ENCODE data around the gene ECT2.
"Not testable (repeated sequence)": the region's sequence is repeated elsewhere in the genome, so short reads cannot be mapped to it uniquely, and the experiment has no call there.

ECT2 gene

GRCh38 chr3:172749230-172749965 lies 1.1 kb upstream of the ECT2 start:
- no peak for DNase-seq

- DNase-seq, result no peak
Measured at GRCh38 chr3:172750069-172750367, 508 bp upstream of the ECT2 start.

DNA sequence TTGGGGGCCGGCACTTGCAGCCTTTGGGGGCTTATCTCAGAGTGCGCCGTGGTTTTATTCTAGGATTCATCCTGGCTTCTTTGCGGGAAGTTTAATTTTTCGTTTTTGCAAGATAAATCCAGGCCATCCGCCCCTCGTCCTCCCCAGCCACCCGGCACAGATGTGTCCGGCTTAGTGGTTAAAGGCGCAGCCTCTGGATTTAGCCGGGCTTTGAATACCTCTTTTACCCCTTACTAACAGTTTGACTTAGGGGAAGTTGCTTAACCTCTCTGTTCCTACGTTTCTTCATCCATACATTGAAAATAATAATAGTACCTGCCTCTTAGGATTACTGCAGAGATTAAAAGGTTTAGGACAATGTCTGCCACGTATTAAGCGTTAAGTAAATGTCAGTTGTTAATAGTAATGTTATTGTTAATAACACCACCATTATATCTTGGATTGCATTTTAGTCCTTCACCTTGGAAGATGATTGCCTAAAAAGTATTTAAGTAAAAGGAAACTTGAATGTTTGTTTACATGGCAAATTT lies 714 bp downstream of the ECT2 start:
- peak; percentile 44 for DNase-seq

- no peak for DNase-seq
Measured at GRCh38 chr3:172752651-172753050, 2.1 kb downstream of the ECT2 start.

GRCh38 chr3:172753125-172753524 lies 2.6 kb downstream of the ECT2 start:
- DNase-seq, result no peak

GRCh38 chr3:172760416-172760815 lies 9.9 kb downstream of the ECT2 start:
- not testable (repeated sequence) for DNase-seq

DNA sequence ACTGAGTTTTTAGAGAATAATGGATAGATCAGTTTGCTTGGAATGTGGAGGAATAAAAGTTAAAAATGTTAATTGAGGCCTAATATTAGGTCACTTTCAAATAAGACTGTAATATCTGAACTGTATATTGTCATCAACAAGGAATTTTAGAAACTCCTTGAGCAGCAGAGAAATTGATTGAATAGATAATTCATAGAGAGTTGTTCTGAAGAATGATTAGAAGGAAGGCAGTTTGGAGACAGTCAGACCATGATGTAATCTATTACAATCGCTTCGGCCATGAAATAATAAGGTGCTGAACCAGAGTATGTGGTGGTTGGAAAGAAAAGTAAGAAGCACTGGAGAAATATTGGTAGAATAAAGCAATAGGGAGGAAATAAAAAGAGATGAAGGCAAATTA lies 15.7 kb downstream of the ECT2 start:
- no peak for DNase-seq

DNA sequence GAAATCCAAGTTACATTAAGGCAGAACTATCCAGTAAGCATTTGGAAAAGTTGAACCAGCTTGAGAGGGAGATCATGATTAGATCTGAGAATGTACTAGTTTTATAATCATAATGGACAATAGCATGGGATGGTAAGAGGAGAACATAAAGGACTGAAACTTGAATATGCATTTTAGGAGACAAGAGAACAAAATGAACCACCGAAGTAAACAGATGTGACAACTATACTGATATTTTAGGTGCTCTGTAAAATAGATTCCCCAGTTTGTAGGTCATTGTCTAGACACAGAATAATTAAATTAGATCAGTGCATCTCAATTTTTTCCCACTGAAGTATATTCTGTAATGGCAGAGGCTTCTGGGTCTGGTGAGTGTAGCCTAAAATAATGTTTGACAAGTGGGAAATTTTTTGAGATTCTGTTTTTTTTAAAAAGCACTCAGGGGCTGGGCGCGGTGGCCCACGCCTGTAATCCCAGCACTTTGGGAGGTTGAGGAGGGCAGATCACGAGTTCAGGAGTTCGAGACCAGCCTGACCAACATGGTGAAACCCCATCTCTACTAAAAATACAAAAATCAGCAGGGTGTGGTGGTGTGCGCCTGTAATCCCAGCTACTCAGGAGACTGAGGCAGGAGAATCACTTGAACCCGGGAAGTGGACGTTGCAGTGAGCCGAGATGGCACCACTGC lies 16.3 kb downstream of the ECT2 start:
- no peak for DNase-seq

DNA sequence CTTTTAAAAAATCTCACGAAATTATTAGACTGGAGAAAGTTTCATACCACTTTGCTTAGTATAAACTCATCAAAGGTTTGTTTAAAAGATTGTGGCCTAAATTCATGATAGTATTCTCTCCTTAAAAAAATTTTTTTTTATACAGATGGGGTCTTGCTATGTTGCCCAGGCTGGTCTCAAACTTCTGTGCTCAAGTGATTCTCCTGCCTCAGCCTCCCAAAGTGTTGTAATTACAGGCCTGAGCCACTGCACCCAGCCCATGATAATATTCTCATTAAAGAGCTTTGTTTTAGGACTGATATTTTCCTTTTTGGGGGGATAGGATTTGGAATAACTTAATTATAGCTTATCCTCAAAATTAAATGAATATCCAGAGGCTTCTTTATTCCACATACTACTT lies 19.9 kb downstream of the ECT2 start:
- DNase-seq, result no peak

DNA sequence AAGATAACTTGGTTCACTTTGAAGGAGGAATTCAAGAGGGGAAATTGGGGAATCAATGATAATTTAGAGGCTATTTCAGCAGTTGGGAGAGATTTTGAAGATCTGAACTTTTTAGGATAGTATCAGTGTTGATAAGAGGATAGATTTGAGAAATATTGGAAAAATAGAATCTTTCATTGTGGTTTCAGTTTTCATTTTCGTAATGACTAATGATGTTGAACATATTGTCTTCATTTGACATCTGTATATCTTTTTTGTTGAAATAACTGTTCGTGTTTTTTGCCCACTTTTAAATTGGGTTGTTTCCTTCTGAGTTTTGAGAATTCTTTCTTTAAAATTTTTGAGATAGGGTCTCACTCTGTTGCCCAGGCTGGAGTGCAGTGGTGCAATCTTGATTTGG lies 21.1 kb downstream of the ECT2 start:
- no peak for DNase-seq

DNA sequence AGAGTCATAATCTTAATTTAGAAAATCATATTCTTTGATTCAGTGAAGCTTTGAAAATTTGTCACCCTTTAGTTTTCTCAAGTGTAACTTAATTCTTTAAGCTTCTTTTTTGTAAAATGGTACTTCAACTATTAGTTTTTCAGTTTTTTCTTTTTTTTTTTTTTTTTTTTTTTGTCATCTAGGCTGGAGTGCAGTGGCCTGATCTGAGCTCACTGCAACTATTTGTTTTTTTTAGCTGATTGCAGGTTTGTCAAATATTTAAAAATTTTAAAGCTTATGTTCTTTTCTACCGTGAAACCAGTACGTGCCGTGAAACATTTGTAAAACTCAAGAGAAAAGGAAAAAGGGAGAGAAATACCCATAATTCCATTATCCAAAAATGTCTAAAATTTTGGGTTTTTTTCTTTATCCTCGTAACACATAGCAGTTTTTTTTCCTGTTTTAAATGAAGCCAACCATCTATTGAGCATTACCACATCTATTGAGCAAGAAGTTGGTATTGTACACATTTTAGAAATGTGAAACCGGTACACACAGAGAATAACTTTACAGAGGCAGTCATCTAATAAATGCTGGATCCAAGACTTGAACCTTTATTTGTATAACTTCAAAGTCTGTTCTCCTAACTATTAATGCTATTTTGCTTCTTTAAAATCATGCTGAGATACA lies 25.7 kb downstream of the ECT2 start:
- no peak for DNase-seq

DNA sequence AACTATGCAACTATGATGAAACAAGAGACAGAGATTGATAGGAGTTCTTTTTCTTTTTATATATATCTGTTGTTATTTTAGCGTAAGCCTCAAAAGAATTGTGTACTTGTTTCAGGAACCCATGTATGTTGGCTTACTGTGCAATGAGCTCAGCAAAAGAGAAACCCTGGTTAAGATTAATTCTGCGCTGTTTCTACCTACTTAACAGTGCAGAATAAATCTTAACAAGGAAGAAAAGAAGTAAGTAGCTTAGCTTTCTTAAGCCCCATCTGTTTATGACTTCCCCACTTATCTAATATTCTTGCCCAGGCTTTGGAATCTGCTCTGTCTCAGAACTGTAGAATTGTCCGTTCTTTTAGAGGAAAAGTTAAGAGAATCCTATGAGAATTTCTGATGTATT lies 27.4 kb downstream of the ECT2 start:
- DNase-seq, result no peak

GRCh38 chr3:172782235-172782634 lies 31.7 kb downstream of the ECT2 start:
- peak; percentile 18 for DNase-seq

GRCh38 chr3:172786036-172786435 lies 35.5 kb downstream of the ECT2 start:
- no peak for DNase-seq

GRCh38 chr3:172787019-172787418 lies 36.5 kb downstream of the ECT2 start:
- DNase-seq, result no peak

DNA sequence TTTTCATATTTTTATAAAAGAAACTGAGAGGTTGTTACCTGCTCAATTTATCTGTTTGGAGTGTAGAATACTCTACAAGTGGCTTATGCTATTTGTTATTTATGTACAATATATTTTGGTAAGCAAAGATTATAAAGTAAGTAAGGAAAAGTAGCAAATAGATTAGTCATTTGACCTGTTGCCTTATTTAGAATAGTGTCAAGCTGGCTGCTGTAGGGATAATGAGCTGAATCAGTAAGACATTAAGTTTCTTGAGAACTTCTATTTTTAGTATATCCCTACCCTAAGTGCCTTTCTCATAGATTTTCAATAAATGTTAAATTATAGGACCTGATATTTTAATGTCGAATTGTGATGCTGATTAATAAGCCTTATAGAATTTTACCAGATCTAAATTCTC lies 37.2 kb downstream of the ECT2 start:
- DNase-seq, result no peak

GRCh38 chr3:172799246-172799645 lies 48.7 kb downstream of the ECT2 start:
- no peak for DNase-seq

DNA sequence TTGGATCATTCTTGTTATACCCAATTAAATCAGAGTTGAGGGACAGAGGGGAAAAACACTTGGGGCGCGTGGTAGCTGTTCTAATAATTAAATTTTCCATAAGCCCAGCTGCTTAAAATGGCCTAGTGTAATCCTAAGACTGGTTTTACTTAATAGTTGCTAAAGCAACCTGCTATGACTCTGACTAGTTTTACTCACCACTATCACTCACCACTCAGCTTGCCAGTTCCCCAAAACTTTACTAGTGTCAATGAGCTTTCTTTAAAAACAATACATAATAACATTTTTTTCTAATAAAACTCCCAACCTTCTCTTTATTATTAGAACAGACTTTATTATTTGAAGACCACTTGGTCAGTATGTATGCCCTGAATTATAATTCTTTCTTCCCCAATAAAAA lies 49.6 kb downstream of the ECT2 start:
- no peak for DNase-seq

DNA sequence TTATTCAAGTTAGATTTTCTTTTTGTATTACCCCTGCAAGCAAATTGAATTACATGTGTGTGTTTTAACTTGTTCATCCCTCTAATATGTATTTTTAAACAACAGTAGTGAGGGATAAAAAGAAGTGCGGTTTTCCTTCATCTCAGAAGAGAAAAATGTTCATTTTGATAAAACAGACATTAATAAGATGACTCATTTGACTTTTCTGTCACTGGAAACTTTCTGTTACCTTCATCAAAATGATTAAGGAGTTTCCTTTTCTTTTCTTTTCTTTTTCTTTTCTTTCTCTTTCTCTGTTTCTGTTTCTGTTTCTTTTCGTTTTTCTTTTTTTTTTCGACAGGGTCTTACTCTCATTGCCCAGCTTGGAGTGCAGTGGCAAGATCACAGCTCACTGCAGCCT lies 53.0 kb downstream of the ECT2 start:
- DNase-seq, result no peak

GRCh38 chr3:172804323-172804722 lies 53.8 kb downstream of the ECT2 start:
- DNase-seq, result no peak

DNA sequence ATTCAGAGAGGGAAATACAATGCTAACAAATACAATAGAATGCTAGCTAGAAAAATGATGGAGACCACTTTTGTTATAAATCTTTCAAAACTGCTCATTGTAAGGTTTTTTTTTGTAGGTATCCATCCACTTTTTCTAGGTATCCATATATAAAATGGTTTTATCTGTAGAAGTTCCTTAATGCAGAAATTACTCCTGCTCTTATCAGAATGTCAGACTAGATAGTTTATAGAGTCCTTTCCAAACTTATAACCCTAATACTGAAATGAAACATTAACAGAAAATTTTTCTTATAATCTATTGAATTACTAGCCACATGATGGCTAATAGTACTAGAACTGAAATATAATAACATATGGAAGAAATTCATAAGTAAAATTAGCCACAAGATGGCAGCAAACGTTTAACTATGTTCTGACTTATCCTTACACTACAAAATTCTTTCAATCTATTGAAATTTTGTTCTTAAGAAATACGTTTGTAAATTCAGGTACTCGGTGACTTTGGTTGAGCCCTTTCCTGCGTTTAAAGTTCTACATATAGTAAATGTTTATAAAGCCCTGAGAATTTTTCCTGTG lies 58.5 kb downstream of the ECT2 start:
- DNase-seq, result peak; percentile 68

- no peak for DNase-seq
Measured at GRCh38 chr3:172811099-172811498, 60.6 kb downstream of the ECT2 start.

DNA sequence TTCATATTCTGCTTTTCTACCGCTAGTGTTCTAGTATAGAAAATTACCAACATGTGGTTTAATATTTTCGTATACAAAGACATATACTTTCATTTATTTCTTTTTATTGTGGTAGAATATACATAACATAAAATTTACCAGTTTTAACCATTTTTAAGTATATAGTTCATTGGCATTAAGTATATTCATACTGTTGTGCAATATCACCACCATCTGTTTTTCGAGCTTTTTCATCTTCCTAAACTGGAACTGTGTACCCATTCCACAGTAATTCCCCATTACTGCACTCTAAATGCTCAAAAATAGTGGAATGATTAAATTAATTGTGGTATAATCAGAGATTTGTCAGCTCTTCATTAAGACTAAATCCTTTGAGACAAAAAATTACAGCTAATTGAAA lies 62.9 kb downstream of the ECT2 start:
- no peak for DNase-seq

- DNase-seq, result no peak
Measured at GRCh38 chr3:172814738-172815137, 64.2 kb downstream of the ECT2 start.
